ENCODE data around the gene INPP4B.
A peak's percentile ranks its signal among the peaks of the same experiment; 100 is the strongest.

The INPP4B gene

DNA sequence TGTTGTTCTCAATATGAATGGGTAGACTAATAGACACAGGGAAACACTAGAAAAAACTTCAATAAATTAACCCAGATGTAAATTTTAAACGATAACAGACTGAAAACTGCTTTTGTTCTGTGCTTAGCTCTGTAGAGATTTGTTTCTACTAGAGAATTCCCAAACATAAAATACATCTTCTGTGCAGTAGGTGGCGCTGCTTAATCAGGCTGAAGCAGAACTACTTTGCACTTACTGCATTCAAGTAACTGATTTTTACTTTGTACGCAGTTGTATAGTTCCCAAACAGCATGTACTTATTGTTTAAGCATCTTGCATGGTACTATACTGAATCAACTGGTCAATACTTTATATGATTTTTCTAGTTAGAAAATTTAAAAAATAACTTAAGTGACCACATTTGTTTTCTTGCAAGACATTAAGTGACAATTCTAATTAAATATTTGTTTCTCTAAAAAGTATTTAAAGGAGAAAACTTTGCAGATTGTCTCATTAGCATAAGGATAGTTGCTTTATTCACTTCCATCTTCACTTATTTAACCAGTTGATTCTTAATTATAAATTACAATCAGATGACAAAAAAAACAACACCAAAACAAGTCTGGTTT lies 719.1 kb downstream of the INPP4B start:
- DNase-seq = peak in 5 of 14 donors; percentile 0 to 22 (median 5)

DNA sequence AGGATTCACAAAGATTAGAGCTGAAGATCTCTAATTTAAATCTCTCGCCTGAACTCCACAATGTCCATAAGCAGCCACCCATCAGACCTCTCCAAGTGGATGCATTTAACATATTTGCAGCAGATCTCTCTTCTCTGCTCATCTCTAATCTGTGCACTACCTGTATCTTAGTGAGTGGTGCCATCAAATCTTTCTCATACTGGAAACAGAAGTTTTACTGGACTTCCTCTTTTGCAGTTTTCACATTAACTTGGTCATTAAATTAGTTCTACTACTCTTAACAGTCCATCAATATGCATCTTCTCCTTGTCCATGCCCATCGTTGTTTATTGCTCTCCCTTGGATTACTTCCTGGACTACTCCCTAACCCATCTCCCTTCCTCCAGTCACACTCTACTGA lies 721.2 kb downstream of the INPP4B start:
- DNase-seq = no peak

DNA sequence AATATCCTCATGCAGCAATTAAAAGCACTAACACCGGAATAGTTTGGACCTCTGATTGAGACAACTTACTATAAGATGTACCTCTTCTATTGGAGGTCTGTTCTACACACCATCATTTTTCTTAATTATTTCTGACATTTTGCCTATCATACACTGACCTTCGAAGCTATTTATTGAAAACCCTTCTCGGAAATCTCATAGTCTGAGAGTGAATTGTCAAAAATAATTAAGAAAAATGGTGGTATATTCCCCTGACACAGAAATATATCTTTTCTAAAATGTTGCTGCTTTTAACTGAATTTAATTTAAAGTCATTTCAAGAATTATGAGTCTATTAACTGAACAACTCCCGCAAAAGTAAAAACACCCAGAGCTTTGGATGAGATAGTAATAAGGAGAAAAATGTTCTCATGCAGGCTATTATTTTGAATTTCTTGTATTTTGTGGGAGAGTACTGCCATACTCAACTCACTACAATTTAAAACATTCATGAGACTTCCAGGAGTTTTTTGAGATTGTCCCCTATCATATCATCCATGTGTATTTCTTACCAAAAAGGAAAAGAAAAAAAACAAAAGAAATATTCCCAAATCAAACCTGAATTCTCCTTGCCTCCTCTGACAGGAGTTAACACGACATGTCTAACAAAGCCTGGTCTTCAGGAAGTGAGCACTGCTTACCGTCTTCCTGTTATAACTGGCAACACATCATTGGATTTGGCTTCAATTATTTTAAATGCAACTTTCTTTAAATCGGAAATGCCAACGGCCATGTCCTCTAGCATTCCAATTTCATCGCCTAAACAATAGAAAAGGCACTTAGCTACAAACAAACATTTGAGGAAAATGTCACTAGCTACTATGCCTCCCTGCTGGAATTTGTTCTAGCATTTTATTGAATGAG lies 724.4 kb downstream of the INPP4B start:
- no peak for DNase-seq

DNA sequence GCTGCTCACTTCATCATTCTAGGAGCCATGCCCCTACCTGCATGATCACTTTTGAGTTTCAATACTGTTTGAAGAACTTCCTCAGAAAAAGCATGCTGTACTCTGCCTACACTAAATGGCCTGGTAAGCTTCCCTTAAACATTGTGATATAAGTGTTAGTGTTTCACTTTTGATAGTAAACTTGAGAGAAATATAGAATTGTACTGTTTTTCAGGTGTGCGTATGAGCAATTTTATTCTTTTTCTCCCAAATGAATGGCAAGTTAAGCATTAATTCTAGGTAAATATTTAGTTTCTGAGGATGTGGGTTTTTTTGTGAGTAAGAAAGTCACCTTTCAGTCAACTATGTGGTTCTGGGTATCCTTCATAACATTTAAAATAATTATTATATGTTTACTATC lies 725.2 kb downstream of the INPP4B start:
- no peak for DNase-seq

DNA sequence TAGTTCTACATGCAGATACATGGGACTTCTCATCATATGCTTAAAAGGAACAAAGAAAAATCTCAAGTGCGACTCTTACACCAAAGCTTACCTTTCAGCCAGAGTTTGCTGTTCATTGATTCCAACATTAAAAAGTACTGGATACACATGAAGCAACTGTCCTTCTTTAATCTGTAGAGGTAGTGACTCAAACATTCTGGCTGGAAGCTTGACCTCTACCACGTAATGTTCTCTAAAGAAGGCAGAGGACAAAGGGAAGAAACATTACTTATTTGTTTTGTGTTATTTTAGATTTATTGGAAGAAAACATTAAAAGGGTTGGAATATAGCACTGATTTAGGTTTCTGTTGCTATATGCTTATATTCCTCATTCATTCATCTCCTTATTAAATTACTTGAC lies 733.6 kb downstream of the INPP4B start:
- DNase-seq = no peak

DNA sequence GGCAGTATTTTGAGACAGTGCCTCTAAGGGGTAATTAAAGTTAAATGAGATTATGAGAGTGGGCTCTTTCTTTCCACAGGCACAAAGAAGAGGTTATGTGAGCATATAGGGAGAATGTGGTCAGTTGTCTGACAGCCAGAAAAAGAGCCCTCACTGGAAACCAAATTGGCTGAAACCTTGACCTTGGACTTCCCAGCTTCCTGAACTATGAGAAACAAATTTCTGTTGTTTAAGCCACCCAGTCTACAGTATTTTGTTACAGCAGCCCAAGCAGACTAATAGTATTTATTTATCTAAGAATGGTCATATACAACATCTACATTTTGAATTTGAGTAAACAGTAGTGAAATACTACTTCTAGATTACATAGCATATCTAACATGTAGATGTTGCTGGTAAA lies 736.0 kb downstream of the INPP4B start:
- no peak for DNase-seq

DNA sequence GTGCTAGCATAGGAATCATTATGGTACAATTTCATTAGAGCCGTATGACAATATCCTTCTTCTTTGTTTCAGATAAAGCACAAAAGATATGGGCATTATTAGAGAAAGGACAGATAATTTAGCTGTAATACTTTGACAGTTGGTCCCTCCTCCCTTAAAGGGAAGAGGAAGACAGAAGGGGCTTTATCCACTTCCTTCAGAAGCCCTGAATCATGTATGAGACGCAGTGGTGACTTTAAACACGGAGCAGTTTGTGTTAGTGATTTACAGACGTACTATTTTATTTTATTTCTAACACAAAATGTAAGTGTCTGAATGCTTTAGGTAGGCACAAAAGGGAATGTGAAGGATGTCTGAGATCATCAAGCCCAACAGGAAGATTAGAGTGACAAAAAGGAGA lies 742.1 kb downstream of the INPP4B start:
- DNase-seq = no peak

DNA sequence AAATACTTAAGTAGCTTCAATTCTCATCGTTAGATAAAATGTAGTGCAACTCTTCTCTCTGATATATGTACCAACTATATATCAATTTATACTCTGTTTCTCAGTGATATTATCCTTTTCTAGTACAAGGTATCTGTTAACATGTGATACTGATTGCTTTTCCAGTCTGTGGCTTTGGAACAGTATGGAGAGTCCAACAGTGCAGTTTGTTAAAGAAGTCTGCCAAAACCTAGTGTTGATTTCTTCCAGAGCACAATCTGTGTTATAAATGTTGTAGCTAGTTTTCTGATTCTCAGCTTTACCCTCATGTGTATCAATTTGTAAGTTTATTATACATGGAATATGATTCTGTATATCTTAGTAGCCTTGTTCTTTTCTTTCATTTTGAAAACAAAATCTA lies 744.7 kb downstream of the INPP4B start:
- DNase-seq = no peak

DNA sequence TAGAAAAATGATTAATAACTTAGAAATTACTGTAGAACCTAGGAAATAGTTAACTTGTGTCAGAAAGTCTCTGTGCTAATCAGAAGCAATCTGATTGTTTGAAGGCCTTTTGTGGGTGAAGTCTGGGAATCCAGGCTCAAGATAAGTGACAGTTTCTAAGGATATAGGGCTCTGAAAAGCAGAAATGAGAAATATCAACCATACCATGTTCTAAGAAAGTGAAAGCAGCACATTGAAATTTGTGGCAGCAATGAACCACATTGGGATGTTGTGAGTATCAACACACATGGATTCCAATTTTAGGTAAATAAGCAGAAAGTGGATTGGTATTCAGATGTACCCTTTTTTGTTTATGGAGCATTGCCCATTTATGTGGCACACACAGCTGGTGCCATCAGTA lies 745.2 kb downstream of the INPP4B start:
- DNase-seq = no peak

DNA sequence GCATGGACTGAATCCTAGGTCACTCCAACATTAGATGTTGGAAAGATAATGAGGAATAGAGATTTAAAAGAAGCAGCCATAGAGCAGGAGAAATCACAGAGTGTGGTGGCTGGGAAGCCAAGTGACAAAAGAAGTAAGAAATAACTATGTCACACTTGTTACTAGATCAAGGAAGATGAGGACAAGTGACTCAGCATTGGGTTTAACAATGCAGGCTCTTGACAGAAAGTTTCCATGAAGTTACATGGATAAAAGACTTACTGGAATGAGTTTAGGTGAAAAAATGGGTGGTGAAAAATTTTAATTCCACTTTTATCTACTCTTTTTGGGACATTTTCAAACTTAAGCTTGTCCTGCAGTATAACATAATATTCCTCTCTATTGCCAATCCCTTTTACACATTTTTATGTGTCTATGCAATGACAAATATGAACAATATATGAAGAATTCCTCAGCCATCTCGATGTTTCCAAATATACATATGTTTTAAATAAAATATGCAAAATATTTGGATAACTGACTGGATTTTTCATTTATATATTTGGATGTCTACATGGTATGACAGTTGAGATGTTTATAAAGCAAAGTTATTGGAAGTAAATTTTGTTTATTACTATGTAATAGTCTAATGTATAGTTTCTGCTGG lies 747.1 kb downstream of the INPP4B start:
- no peak for DNase-seq

DNA sequence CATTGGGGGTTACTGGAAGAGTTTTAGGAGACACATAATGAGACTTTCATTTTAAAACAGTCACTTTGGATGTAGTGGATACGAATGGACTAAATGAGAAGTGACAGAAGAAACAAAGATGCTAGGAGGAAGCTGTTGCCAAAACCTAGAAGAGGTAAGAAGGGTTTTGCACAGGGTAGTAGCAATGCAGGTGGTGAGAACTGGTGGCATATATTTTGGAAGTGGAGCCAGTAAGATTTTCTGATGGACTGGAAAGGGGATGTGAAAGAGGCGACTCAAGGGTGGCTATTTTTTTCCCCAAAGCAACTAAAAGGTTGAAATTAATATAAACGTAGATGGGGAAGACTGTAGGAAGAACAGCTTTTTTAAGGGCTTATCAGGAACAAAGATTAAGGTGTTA lies 747.7 kb downstream of the INPP4B start:
- no peak for DNase-seq

DNA sequence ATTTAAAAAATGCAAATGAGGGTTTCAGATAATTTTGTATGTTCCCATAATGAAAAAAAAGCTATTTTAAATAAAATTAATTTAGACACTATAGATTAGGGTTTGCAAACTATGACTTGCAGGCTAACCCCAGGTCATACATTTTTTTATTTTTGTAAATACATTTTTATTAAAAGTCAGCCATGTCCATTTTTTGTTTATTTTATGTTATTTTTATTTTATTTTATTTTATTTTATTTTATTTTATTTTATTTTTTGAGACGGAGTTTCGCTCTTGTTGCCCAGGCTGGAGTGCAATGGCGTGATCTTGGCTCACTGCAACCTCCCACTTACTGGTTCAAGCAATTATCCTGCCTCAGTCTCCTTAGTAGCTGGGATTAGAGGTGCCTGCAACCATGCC lies 749.1 kb downstream of the INPP4B start:
- no peak for DNase-seq

DNA sequence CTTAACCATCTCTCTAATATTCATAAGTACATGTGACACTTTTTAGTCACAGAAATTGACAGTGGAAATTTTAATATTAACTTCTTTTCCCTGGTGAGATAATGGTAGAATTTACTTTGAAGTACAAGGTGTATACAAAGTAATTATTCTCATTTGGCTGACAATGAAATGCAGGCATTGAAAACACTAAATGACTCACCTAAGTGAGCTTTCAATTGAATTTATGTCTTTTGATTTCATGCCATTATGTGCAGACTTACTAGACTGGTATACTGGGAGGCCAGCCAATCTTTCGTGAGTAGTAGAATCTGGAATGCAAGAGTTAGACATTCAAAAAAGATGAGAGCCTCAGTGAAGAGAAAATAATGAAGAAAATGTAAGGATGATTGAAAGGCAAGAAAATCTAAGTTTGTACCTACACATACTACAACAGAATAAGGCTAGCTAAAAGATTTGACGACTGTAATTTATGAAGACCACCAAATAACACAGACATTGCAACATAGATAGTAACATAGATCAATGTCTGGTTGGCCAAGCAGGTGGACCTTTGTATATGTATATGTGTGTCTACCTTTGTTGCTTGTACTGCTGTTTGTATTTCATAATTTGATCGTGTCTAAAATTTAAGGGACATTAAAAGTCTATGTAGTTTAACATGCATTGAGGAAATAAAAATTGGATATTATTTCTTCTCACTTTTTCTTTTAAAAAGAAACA lies 750.1 kb downstream of the INPP4B start:
- no peak for DNase-seq

DNA sequence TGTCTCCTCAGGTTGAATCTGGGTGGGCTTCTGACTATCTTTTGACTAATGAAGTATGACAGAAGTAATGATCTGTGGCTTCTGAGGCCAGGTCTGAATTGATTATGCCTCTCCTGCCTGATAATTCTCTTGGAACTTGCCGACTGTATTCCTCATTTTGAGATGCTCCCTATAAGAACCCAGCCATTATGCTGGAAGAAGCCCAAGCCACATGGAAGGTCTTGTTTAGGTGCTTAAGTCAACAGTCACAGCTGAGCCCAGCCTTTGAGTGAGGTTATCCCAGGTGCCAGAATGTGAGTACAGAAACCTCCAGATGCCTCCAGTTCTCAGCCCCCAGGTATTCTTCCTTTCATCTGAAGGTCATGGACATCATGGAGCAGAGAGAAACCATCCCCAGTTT lies 753.2 kb downstream of the INPP4B start:
- no peak for DNase-seq

DNA sequence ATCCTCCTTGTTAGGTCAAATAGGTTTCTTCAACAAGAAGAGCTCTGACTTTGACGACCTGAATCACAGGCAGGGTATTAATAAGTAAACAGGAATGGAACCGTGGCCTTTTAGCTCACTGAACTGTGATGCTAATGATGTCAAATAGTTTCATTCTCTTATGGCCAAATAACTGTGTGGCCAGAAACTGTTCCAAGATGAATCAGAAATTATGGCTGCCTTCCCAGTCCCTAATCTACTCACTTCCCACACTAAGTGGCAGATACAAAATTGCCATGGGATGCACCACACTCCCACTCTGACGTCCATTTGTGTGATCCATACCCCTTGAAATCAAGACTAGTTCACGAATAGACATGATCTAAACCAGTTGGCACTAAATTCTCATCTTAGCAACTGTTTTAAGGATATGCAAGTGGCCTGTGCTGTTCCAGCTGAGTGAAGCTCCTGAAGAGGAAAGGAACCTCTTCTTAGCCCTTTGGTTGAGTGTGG lies 754.4 kb downstream of the INPP4B start:
- peak in 1 of 14 donors; percentile 10 for DNase-seq

DNA sequence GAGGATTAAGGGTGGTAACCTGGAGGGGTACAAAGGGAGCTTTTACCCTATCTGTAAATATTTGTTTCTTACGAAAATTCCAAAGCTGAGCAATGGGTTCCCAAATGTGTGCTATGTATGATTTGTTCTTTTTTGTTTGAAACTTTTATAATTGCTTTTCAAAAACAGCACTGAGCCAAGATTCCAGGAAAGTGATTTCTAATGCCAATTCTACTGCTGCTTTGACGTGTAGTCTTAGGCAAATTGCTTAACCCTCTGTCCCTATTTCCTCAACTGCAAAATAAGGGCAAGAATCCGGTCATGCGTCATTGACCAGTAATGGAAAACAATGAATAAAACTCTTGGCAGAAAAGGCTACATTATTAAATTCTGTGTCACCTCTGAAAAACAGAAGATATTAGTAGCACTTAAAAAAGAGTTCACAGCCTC lies 755.0 kb downstream of the INPP4B start:
- DNase-seq = peak in 1 of 14 donors; percentile 4

DNA sequence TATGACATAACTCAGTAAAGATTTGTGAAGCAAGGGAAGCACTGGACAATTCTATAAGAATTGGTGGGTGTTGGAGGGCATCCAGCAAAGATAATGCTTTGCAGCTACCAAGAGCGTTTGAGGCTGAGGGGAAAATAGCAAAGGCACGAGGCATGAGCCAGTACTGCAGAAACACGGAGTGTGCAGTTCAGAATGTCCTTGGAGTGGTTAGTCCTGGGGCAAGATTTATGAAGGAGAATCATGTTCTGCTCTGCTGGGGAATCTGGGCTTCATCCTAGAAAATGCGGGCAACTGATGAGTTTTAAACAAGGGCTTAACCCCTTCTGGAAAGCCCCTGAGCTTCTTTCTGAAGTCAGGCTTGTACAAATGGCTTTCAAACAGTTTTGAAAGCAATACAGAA lies 757.2 kb downstream of the INPP4B start:
- peak in 2 of 14 donors; percentile 5 for DNase-seq

DNA sequence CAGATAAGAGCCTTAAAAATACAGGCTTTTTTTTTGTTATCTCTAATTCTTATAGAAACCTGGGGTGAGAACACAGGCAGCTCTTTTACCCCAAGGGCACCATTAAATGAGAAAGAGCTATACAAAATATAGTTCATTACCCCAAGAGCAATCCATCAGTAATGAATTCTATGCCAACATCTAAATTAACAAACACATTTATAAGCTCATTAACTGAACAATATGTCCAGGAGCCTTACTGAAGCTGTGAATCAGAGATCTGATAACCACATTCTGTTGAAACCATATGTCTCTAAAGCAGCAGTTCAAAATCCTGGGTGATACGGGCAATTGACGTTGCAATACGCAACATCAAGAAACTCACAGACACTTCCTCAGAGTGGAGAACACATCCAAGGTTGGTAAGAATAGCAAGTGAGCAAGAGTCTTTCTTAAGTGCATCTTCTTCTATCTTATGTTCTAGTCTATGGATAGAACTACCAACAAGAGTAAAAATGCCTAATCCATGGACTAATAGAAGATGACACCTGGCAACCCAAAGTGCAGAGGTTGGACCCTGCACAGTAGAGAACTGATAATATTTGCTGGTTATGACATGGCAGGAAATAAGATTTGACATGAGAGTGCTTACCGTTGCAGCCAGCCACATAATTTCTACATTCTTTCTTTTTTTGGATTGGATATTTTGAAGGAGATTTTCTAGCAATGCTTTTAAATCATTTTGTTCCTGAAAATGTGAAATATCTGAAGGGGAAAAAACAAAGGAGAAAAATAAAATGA lies 760.4 kb downstream of the INPP4B start:
- DNase-seq = no peak

DNA sequence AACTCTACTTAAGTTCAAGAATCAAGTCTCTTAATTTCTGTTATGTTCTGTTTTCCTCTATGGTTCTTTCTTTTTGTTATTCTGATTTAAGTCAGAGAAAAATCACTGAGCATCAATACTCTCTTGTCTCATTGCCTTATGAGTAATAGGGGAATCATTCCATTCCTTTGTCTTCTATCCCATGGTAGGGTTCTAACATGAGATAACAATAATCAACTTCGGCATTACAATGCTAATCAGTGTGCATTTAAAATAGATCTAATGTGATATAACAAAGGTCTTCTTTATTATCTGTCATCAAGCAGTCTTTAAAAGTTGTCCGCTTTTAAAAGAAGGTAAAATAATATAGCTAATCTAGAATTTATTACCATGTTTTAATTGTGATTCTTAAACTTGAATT lies 762.8 kb downstream of the INPP4B start:
- DNase-seq = no peak

DNA sequence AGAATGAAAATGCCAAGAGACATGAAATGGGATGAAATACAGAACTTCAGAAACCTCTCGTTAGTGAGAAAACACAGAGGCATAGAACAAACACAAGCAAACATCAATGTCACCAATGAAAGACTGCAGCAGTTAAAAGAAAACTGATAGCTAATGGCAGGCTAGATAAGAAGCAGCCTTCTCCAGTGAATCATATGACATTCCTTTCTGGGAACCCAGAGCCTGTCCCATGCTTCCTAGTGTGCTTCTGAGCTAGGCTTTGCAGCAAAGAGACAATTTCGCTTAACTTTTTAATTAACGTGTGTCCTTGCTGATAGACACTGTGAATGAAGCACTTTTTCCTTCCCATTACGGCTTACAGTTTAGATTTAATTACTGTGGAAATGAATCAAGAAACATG lies 765.1 kb downstream of the INPP4B start:
- no peak for DNase-seq

DNA sequence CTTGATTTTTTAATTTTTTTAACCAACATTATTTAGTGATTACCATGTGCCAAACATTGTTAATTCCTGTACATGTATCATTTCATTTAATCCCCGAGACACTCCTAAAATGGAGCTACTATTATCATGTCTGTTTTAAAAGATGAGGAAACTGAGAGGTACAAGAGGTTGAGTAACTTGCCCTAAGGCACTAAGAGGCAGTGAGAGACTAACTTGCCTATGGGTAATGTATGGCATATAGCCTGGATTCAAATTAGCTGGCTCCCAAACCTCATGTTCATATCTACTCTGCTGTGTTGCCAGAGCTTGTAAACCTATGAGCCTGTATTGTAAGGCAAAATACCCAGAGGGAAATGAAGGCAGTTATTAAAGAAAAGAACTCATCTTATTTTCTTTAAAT lies 766.1 kb downstream of the INPP4B start:
- no peak for DNase-seq

DNA sequence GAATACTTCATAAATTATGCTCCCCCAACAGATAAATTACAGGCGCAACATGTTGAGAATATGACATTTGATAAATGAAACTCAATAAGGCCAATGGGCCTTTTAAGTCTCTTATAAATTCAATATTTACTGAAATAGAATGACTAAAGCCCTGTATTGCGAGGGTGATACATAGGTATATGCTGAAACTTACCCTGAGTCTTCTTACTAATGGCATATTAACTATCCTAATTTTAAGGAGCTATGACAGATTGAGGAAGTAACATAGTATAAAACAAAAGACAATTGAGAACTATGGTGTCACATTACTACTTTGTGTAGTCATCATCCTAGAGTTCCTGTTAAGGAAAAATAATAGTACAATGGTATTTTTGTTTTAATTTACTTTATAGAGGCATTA lies 769.1 kb downstream of the INPP4B start:
- DNase-seq = no peak

Measured in C1 segment of cervical spinal cord (tissue), 14 donors.